ENCODE results near the gene NTM. TPM values are rescaled to one million over a fixed set of nuclear protein-coding genes. Genes with fewer than 3 reads are reported as not detected.
A peak's percentile ranks its signal among the peaks of the same experiment; 100 is the strongest.

Gene NTM
- total RNA-seq, 2 donors from 2014 or later: 0.26 to 3.6 TPM

DNA sequence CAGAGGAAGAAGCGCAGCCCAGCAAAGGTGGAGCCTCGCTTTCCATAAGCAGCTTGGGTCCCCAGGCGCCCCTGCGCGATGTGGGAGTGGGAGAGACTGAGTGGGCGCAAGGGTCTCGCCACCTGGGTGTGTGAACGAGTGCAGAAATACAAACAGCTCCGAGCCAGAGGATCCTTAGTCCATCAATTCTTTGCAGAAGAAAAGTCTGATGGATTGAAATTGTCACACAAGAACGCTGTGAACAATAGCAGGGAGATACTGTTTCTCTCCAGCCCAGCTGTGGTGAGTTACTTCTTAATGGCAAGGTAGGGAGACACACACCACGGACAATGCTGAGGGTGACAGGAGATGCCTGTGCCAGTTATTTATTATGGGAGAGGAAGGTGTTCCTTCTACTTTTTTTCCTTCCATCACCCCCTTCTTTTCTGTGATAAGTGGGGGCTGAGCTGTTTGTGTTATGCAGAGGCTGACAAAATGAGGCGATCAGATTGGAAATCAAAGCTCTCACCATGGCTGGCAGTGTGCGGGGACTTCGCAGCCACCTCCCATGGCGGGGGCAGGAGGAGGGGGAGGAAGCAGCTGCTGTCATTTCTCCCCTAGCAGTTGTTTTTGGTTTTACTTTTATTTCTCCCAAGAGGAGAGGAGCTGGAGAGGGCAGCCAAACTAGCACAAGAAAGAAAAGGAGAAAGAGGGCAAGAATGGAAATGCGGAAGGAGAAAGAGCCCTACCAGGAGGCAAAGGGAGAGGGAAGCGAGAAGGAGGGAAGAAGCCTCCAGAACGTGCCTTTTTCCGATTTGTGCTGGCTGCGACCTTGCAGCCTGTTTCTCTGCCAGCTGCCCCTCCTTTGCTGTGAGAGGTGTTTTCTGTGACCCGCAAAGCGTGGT is 755.8 kb downstream of the NTM start:
- WGBS, 2 donors: 11 to 15% methylated on average over 22 of the region's 22 CpGs
- Histone ChIP-seq H3K27ac (no peak overlapping the region), H3K4me1 (peaks cover 16% of the 10 kb centered on the region), H3K27me3 (no peaks in the 10 kb centered on the region), H3K36me3 (replicated peaks in 1 of 2; ENCODE audit: insufficient read depth in 1 of 2, low read depth in 2 of 2) (no peaks in the 10 kb centered on the region), H3K4me3 (no peak overlapping the region), H3K9me3 (no peaks in the 10 kb centered on the region)
- intact Hi-C loops (cut with DNase I): no loop called here
- ATAC-seq (no peak), DNase-seq (no peak)
- no peak for TF ChIP-seq POLR2A (IDR thresholded peaks at IDR 0.05)
- TF ChIP-seq, protein P1, sequence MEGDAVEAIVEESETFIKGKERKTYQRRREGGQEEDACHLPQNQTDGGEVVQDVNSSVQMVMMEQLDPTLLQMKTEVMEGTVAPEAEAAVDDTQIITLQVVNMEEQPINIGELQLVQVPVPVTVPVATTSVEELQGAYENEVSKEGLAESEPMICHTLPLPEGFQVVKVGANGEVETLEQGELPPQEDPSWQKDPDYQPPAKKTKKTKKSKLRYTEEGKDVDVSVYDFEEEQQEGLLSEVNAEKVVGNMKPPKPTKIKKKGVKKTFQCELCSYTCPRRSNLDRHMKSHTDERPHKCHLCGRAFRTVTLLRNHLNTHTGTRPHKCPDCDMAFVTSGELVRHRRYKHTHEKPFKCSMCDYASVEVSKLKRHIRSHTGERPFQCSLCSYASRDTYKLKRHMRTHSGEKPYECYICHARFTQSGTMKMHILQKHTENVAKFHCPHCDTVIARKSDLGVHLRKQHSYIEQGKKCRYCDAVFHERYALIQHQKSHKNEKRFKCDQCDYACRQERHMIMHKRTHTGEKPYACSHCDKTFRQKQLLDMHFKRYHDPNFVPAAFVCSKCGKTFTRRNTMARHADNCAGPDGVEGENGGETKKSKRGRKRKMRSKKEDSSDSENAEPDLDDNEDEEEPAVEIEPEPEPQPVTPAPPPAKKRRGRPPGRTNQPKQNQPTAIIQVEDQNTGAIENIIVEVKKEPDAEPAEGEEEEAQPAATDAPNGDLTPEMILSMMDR (IDR thresholded peaks at IDR 0.05): no peak

- peak; percentile 53 for ATAC-seq
- intact Hi-C loops (cut with DNase I): no loop called here
- no peak overlapping the region for H3K27ac ChIP-seq
Measured at GRCh38 chr11:132126973-132127899, 756.8 kb downstream of the NTM start.

GRCh38 chr11:132127900-132128288 is 757.5 kb downstream of the NTM start:
- Histone ChIP-seq H3K4me1 (peaks cover 16% of the 10 kb centered on the region), H3K36me3 (replicated peaks in 1 of 2; ENCODE audit: insufficient read depth in 1 of 2, low read depth in 2 of 2) (no peaks in the 10 kb centered on the region), H3K9me3 (no peaks in the 10 kb centered on the region), H3K4me3 (no peak overlapping the region), H3K27ac (no peak overlapping the region), H3K27me3 (no peaks in the 10 kb centered on the region)
- DNase-seq (no peak), ATAC-seq (no peak)
- intact Hi-C loops (cut with DNase I): no loop called here
- TF ChIP-seq, protein P1 (IDR thresholded peaks at IDR 0.05): no peak
- TF ChIP-seq POLR2A (IDR thresholded peaks at IDR 0.05): no peak
- WGBS, 2 donors: 68 to 74% methylated on average over 2 of the region's 2 CpGs

More at GRCh38 chr11:132126973-132127899, 756.8 kb downstream of the NTM start:
- Histone ChIP-seq H3K4me3 (no peak overlapping the region), H3K36me3 (replicated peaks in 1 of 2; ENCODE audit: insufficient read depth in 1 of 2, low read depth in 2 of 2) (no peaks in the 10 kb centered on the region), H3K4me1 (peaks cover 16% of the 10 kb centered on the region), H3K27me3 (no peaks in the 10 kb centered on the region), H3K9me3 (no peaks in the 10 kb centered on the region)
- 31 to 36% methylated on average over 19 of the region's 19 CpGs for WGBS, 2 donors
- peak; percentile 41 to 70 (median 56) for DNase-seq
- no peak for TF ChIP-seq POLR2A (IDR thresholded peaks at IDR 0.05)
- TF ChIP-seq, protein P1 (IDR thresholded peaks at IDR 0.05): peak in 6 of 7 experiments; percentile 7 to 59 (median 38)

GRCh38 chr11:132131047-132131446 is 760.6 kb downstream of the NTM start:
- no peak for ATAC-seq
- H3K36me3 ChIP-seq (replicated peaks in 1 of 2; ENCODE audit: insufficient read depth in 1 of 2, low read depth in 2 of 2): no peaks in the 10 kb centered on the region
- no peaks in the 10 kb centered on the region for H3K27me3 ChIP-seq
- peaks cover 15% of the 10 kb centered on the region for H3K4me1 ChIP-seq
- H3K27ac ChIP-seq: no peak overlapping the region
- WGBS, 2 donors: 58 to 73% methylated on average over 4 of the region's 4 CpGs
- TF ChIP-seq POLR2A (IDR thresholded peaks at IDR 0.05): no peak
- TF ChIP-seq, protein P1 (IDR thresholded peaks at IDR 0.05): no peak
- no peak for DNase-seq
- H3K4me3 ChIP-seq: no peak overlapping the region
- H3K9me3 ChIP-seq: no peaks in the 10 kb centered on the region
- intact Hi-C loops (cut with DNase I): no loop called here
